CD14-positive monocyte (primary cell): ENCODE measurements around the gene LRRTM4. TPM values are rescaled to one million over a fixed set of nuclear protein-coding genes. Genes with fewer than 3 reads are reported as not detected.

Source experiments
- DNase-seq, 3 donors: peaks; one replicate each; pipeline ENCODE4 v3.0.0-alpha.2; 2011 to 2022
- H2AFZ ChIP-seq: 2 replicates; pipeline ENCODE4 v1.6.0; 2012; ENCODE audit warnings: mild to moderate bottlenecking, low read depth, low read length, inconsistent platforms; ENCODE audit not compliant: insufficient read depth, poor library complexity, severe bottlenecking
- H3K27ac ChIP-seq, 2 donors: 1 replicate in 1 of 2; 2 replicates in 1 of 2; pipeline ENCODE4 v1.5.1; 2012 to 2013; ENCODE audit warnings: low read length in 2 of 2, control low read depth in 1 of 2, inconsistent platforms in 1 of 2, low read depth in 1 of 2, mild to moderate bottlenecking in 1 of 2
- H3K27me3 ChIP-seq, 2 donors: one replicate each; pipeline versions ENCODE4 v1.6.0 to v1.6.1; 2011 to 2013; ENCODE audit warnings: low read length in 2 of 2; ENCODE audit not compliant: control insufficient read depth in 2 of 2, insufficient read depth in 2 of 2
- H3K36me3 ChIP-seq, 2 donors: replicated peaks in 1 of 2; 1 replicate in 1 of 2; 2 replicates in 1 of 2; pipeline versions ENCODE4 v1.5.1 to v1.6.1; 2012 to 2013; ENCODE audit warnings: low read length in 2 of 2, control low read depth in 1 of 2, inconsistent platforms in 1 of 2, mild to moderate bottlenecking in 1 of 2; ENCODE audit not compliant: insufficient read depth in 2 of 2, control insufficient read depth in 1 of 2
- H3K4me1 ChIP-seq, 2 donors: 1 replicate in 1 of 2; 2 replicates in 1 of 2; pipeline versions ENCODE4 v1.5.1 to v1.6.1; 2012 to 2013; ENCODE audit warnings: low read length in 2 of 2, control low read depth in 1 of 2, inconsistent platforms in 1 of 2, mild to moderate bottlenecking in 1 of 2, moderate library complexity in 1 of 2; ENCODE audit not compliant: insufficient read depth in 2 of 2, control insufficient read depth in 1 of 2
- H3K4me2 ChIP-seq: replicated peaks from 2 replicates; pipeline ENCODE3; 2012; ENCODE audit warnings: low read length, moderate library complexity, mild to moderate bottlenecking; ENCODE audit not compliant: poor library complexity, severe bottlenecking; ENCODE audit errors: extremely low read depth
- H3K4me3 ChIP-seq, 3 experiments: fragments of 200-600 bp in 1 of 3; sonication (generic) in 1 of 3; replicated peaks in 1 of 3; 1 replicate in 2 of 3; 2 replicates in 1 of 3; pipeline ENCODE4 v1.5.1; 2011 to 2013; ENCODE audit warnings: low read length in 3 of 3, mild to moderate bottlenecking in 3 of 3, control low read depth in 2 of 3, low read depth in 2 of 3, inconsistent platforms in 1 of 3, moderate library complexity in 1 of 3
- H3K79me2 ChIP-seq: 2 replicates; pipeline ENCODE4 v1.6.0; 2012; ENCODE audit warnings: mild to moderate bottlenecking, control low read depth, inconsistent platforms, low read length, moderate library complexity; ENCODE audit not compliant: insufficient read depth
- H3K9ac ChIP-seq: 2 replicates; pipeline ENCODE4 v1.6.0; 2017; ENCODE audit warnings: low read length, mild to moderate bottlenecking; ENCODE audit not compliant: insufficient read depth, poor library complexity, severe bottlenecking
- H3K9me3 ChIP-seq, 2 donors: replicated peaks in 1 of 2; 1 replicate in 1 of 2; 2 replicates in 1 of 2; pipeline versions ENCODE4 v1.5.1 to v1.6.1; 2012 to 2013; ENCODE audit warnings: low read length in 2 of 2, control low read depth in 1 of 2; ENCODE audit not compliant: control insufficient read depth in 1 of 2, insufficient read depth in 1 of 2
- H4K20me1 ChIP-seq: 2 replicates; pipeline ENCODE4 v1.6.0; 2012; ENCODE audit warnings: mild to moderate bottlenecking, low read length, control low read depth, moderate library complexity; ENCODE audit not compliant: insufficient read depth
- H3K27ac Mint-ChIP-seq, 7 donors: one replicate each; pipeline ENCODE4 v1.8.0; 2020; ENCODE audit warnings: mild to moderate bottlenecking in 7 of 7, mixed read lengths in 7 of 7, moderate library complexity in 6 of 7, inconsistent platforms in 2 of 7
- H3K27me3 Mint-ChIP-seq, 3 donors: one replicate each; pipeline ENCODE4 v1.8.0; 2021 to 2022; ENCODE audit warnings: low read depth in 3 of 3, mild to moderate bottlenecking in 3 of 3, mixed read lengths in 3 of 3, moderate library complexity in 3 of 3, inconsistent platforms in 1 of 3
- H3K36me3 Mint-ChIP-seq, 2 donors: one replicate each; pipeline ENCODE4 v1.8.0; 2020; ENCODE audit warnings: mixed read lengths in 2 of 2, inconsistent platforms in 1 of 2, mild to moderate bottlenecking in 1 of 2
- H3K4me1 Mint-ChIP-seq: one replicate; pipeline ENCODE4 v1.8.0; 2020; ENCODE audit warnings: mild to moderate bottlenecking, mixed read lengths
- H3K4me3 Mint-ChIP-seq, 2 donors: one replicate each; pipeline ENCODE4 v1.8.0; 2020; ENCODE audit warnings: mild to moderate bottlenecking in 2 of 2, mixed read lengths in 2 of 2, moderate library complexity in 1 of 2
- H3K9me3 Mint-ChIP-seq, 7 donors: one replicate each; pipeline ENCODE4 v1.8.0; 2020 to 2022; ENCODE audit warnings: mixed read lengths in 7 of 7, mild to moderate bottlenecking in 6 of 7, moderate library complexity in 6 of 7, inconsistent platforms in 2 of 7
- WGBS: methylation state at CpG from one replicate; pipeline ENCODE4 v1.1.5; 2013; ENCODE audit warnings: missing lambda C conversion rate; ENCODE audit not compliant: insufficient coverage; 5-methylcytosine and 5-hydroxymethylcytosine counted together
- intact Hi-C, 2 donors: fragments of 100-400 bp; cut with micrococcal nuclease; formaldehyde crosslinking; loops; one replicate each; pipeline versions ENCODE4 v1.15.0 to v1.15.1; 2023
- polyA plus RNA-seq, 3 donors: library from polyadenylated mRNA; depleted of rRNA in 1 of 3; unstranded in 2 of 3; stranded (reverse) in 1 of 3; fragments of 300-500 nt in 2 of 3; fragments of >200 nt in 1 of 3; fragmentation: Illumina TruSeq in 2 of 3; gene quantifications; 1 replicate in 2 of 3; 2 replicates in 1 of 3; pipeline ENCODE4 v1.2.3, GENCODE V29; 2012 to 2021
- TF ChIP-seq, protein P1 (sequence below): fragments of 200-600 bp; IDR thresholded peaks from one replicate; pipeline ENCODE4 v1.8.0; 2022; ENCODE audit warnings: antibody characterized with exemption, mild to moderate bottlenecking

The LRRTM4 gene
- polyA plus RNA-seq, 3 donors = not detected

DNA sequence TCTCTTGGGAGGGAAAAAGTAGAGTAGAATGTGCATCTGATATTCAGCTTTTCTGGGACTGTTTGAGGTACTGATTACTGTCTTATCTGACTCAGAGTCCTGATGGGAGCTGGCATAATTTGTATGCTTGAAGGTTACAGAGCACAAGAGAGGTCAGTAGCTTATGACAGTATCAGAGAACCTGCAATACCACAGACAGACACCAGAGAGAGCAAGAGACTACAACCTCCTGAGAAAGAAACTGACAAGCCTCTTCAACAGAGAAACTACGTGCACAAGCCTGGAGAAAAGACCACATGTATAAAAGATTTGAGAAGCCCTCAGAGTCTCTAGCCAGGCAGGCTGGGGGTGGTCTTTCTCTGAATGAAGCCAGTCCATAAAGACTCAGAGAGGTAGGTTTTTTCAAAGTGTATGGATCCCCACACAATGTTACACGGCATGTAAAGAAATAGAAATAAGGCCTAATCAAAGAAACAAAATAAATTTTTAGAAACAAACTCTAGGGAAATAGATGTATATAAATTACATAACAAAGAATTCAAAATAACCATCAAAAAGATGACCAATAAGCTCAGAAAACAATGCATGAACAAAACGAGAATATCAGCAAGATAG lies 568.3 kb downstream of the LRRTM4 start:
- Mint-ChIP-seq H3K4me3 (no peak overlapping the region), H3K27ac (no peak overlapping the region), H3K4me1 (no peaks in the 10 kb centered on the region), H3K27me3 (no peaks in the 10 kb centered on the region), H3K9me3 (no peaks in the 10 kb centered on the region), H3K36me3 (no peaks in the 10 kb centered on the region)
- Histone ChIP-seq H3K36me3 (no peaks in the 10 kb centered on the region), H3K27me3 (no peaks in the 10 kb centered on the region), H3K79me2 (no peaks in the 10 kb centered on the region), H4K20me1 (no peaks in the 10 kb centered on the region), H3K4me1 (no peaks in the 10 kb centered on the region), H2AFZ (no peak overlapping the region), H3K4me3 (no peak overlapping the region), H3K4me2 (no peak overlapping the region), H3K27ac (no peak overlapping the region), H3K9ac (no peak overlapping the region), H3K9me3 (no peaks in the 10 kb centered on the region)
- 0% methylated on average over 1 of the region's 3 CpGs for WGBS
- intact Hi-C loops = no loop called here
- DNase-seq = no peak
- TF ChIP-seq, protein P1, sequence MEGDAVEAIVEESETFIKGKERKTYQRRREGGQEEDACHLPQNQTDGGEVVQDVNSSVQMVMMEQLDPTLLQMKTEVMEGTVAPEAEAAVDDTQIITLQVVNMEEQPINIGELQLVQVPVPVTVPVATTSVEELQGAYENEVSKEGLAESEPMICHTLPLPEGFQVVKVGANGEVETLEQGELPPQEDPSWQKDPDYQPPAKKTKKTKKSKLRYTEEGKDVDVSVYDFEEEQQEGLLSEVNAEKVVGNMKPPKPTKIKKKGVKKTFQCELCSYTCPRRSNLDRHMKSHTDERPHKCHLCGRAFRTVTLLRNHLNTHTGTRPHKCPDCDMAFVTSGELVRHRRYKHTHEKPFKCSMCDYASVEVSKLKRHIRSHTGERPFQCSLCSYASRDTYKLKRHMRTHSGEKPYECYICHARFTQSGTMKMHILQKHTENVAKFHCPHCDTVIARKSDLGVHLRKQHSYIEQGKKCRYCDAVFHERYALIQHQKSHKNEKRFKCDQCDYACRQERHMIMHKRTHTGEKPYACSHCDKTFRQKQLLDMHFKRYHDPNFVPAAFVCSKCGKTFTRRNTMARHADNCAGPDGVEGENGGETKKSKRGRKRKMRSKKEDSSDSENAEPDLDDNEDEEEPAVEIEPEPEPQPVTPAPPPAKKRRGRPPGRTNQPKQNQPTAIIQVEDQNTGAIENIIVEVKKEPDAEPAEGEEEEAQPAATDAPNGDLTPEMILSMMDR = peak; percentile 23

DNA sequence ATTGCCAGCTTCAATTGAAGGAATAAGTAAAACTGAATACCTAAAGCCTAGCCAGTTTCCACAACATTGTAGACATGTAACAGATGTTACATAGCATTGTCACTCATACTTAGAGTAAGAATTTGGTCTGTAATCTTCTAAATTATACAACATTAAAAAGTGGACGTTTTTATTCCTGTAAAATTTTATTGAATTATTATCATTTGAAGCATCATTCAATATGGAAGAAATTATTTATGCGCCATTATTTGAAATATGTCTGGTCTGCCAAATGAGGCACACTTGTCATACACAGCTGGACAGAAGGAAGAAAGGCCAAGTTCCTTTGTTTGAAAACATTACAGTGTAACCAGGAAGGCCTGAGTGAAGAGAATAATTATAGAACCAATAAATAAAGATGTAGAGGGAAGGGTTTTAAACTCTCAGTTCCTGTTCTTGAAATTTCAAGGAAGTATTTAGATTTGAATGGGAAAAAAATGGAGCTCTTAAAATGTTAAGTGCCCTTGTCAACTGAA lies 575.5 kb downstream of the LRRTM4 start:
- intact Hi-C loops = no loop called here
- Histone ChIP-seq H3K9ac (no peak overlapping the region), H3K27ac (no peak overlapping the region), H4K20me1 (no peaks in the 10 kb centered on the region), H3K4me1 (no peaks in the 10 kb centered on the region), H2AFZ (no peak overlapping the region), H3K4me2 (no peak overlapping the region), H3K4me3 (no peak overlapping the region), H3K27me3 (no peaks in the 10 kb centered on the region), H3K36me3 (no peaks in the 10 kb centered on the region), H3K9me3 (no peaks in the 10 kb centered on the region), H3K79me2 (no peaks in the 10 kb centered on the region)
- H3K27me3 Mint-ChIP-seq = peaks cover 0 to 3% (median 0%) of the 10 kb centered on the region in 3 donors
- no CpG with 5 or more reads among the region's 2 CpGs for WGBS
- TF ChIP-seq, protein P1 = no peak
- H3K27ac Mint-ChIP-seq = no peak overlapping the region
- H3K9me3 Mint-ChIP-seq = no peaks in the 10 kb centered on the region
- H3K4me1 Mint-ChIP-seq = no peaks in the 10 kb centered on the region
- no peak overlapping the region for H3K4me3 Mint-ChIP-seq
- DNase-seq = no peak
- H3K36me3 Mint-ChIP-seq = no peaks in the 10 kb centered on the region
